Measurements from ENCODE around the gene DMD.
"Not testable (repeated sequence)": the region's sequence is repeated elsewhere in the genome, so short reads cannot be mapped to it uniquely, and the experiment has no call there.

Gene DMD

DNA sequence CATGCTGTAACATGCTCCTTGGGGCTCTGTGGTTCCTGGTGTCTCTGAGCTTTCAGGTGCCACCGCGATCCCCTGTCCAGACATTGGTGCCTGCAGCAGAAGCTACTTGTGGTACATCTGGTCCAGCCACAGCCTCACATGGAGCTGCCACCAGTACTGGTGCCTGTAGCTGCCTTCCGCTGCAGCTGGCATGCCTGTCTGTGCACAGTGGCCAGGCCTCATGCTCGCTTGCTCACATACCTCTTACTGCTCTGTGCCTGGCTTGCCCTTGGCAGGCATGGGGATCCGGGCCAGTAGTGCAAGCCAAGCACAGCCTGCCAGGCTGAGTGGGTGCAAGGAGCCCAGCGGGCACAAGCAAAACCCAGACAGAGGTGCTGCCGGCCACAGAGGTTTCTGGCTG lies 618.6 kb downstream of the DMD start:
- DNase-seq, result no peak

GRCh38 chrX:32591589-32591988 lies 619.8 kb downstream of the DMD start:
- no peak for DNase-seq

GRCh38 chrX:32582729-32583128 lies 628.6 kb downstream of the DMD start:
- DNase-seq, result no peak

GRCh38 chrX:32576885-32577284 lies 634.5 kb downstream of the DMD start:
- DNase-seq, result no peak

GRCh38 chrX:32572644-32573043 lies 638.7 kb downstream of the DMD start:
- no peak for DNase-seq

DNA sequence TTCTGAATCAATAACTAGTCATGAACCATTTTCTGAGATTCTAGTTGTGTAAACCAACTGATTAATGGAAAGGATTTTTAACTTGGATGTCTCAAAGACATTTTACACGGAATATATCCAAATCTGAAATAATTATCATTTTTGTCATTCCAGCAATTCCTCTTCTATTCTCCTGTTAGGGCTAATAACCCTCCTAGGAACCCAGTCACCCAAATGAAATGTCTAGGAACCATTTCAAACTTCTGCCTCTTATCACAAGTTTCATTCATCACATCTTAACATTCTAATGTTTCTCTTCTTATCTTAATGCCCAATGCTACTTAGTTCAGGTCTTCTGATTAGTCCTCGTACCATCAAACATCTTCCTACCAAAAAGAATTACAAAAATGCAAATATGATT lies 639.8 kb downstream of the DMD start:
- no peak for DNase-seq

DNA sequence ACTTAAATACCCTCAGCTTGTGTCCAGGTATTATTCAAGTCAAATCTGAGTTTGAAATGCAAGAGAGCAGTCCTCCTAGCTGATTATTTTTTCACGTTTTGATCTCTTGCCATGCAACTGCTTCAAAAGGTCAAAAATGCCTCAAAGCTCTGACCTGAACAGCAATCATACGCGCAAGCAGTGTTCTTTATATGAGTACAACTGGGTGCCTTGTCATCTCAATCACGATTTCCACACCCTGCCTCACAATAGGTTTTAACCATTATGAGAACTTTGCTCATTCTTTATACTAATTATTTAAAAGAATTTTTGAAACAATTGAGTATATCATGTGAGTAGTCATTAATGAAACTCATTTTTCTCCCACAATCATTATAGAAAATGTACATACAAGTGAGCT lies 649.1 kb downstream of the DMD start:
- DNase-seq, result no peak

- no peak for DNase-seq
Measured at GRCh38 chrX:32545101-32545500, 666.2 kb downstream of the DMD start.

- DNase-seq, result no peak
Measured at GRCh38 chrX:32538554-32538953, 672.8 kb downstream of the DMD start.

DNA sequence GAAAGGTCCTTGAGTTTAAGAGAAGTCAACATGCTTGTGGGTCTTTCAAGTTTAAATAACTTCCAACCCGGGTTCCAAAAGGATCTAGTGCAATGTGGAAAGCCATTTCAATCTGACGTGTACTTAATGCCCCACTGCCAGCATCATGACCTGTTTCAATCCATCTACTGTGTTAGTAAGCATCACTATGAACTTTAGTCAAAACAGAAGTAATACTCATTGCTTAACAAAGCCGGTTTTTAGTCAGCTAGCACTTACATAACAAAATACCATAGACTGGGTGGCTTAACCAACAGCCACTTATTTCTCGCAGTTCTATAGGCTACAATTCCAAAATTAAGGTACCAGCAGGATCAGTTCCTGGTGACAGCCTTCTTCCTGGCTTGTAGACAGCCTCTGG lies 677.5 kb downstream of the DMD start:
- no peak for DNase-seq

DNA sequence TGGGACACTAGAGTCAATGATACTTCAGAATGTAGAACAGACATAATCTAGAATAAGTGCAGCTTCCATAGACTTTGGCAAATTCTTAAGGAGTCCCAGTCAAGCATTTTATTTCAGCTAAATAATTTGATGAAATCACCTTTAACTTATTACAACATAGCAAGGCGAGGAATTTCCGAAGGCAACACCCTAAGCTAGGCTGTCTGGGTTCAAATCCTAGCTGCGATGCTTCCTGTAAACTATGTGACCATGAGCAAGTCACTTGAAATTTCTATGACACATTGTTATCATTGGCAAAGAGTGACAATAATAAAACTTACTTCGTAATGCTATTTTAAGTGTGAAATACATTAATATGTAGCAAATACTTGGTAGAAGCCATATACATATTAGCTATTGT lies 679.1 kb downstream of the DMD start:
- DNase-seq, result no peak

DNA sequence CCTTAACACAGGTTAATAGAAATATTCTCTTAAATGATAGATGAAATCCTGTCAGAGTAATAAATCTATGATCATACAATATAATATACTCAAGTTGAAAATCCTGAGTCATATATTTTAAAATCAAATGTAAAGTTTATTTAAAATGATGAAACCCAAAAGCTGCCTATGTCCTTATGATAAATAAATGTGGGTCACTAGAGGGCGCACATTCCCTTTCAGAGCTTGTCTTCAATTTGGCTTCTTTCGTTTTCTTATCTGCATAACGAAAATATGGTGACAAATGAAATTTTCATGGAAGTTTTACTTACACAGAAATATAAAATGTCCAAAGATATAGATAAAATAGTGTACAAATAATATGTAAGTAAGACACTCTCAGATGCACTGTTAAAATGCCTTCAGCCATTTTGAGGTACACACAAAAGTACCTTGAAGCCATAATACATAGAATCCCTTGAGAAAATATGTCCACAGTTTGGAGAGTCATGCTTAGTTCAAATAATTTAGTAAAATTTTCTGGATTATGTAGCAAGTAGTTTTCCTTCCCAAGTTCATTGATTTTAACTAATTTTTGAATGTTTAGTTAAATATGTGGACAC lies 680.4 kb downstream of the DMD start:
- DNase-seq, result peak; percentile 5

GRCh38 chrX:32528451-32528850 lies 682.9 kb downstream of the DMD start:
- DNase-seq, result not testable (repeated sequence)

GRCh38 chrX:32525234-32525633 lies 686.1 kb downstream of the DMD start:
- no peak for DNase-seq

DNA sequence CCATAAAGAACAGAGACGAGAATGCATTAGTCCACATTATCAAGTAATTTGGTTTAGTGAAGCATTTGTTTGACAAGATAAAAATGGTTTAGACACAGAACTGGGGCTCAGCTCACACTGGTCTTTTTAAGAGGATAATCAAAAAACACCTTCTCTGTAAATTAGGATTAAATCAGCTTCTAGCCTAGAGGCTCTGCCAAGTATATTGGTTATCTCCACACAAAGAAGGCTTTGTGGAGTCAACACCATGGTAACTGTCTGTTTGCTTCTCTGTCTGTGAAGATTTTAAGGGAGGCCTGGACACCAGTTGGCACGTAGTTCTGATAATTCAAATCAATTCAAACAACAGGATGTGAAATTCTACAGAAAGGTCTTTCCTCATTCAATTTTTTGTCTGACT lies 687.0 kb downstream of the DMD start:
- no peak for DNase-seq

DNA sequence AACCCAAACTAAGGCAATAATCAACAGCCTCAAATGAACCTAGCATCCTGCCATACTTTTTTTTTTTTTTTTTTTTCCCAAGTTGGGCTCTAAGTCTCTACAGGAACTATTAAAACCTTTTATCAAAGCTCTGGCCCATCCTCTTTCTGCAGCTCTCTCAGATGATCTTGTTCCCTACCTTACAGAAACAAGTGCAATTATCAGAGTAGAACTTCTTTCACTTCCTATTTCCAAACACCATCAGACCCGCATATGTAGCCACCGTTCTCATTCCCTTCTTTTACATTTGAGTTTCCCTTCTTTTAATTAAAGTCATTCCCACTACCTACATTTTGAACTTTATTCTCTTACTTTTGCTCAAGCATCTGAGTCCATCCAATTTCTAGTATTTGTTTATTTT lies 690.6 kb downstream of the DMD start:
- no peak for DNase-seq

DNA sequence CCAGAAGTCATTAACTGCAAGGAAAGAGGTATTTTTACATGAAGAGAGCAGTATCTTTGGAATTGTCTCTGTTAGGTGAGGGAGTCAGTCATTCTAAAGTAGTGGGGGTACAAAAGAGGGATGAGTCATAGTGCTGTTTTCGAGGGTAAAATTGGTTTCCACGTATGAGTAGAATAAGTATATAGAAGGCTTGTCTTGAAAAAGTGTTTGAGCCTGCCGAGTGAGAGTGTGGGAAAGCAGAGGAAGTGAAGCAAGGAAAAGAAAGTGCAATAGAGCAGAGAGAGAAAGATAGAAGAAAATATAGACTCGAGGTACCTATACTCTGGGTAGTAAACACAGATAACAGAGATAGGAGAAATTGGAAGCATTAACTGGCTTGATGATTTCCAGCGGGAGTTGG lies 696.4 kb downstream of the DMD start:
- no peak for DNase-seq

DNA sequence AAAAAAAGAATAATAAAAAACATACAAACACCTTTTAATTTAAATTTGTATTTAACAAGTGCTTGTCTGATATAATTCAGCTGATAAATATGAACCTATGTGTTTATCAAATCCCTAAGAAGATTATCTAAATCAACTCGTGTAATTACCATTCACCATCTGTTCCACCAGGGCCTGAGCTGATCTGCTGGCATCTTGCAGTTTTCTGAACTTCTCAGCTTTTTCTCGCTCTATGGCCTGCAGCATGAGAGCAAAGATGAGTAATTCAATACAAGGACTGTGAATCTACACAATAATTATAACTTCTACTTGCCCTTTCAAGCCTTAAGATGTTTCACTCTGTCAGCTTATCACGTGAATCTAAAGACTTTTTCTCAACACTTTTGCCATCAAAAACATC lies 709.7 kb downstream of the DMD start:
- DNase-seq, result no peak

GRCh38 chrX:32496671-32497070 lies 714.7 kb downstream of the DMD start:
- DNase-seq, result no peak

DNA sequence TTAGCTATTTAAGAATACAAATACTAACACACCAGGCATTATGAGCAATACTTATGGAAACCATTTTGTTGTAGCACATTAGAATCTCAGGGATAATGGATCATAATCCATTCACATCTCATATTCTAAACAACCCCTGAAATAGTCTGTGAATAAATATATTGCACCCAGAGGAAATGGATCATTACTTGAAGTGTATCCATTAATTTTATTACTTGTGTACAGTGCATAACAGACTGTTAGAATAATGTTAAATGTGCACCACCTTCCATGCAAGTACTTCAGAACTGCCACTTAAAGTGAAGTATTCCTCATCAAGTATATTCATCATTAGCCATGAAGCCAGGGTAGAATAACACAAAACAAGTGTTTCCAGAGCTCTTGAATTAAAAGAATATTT lies 715.5 kb downstream of the DMD start:
- no peak for DNase-seq

DNA sequence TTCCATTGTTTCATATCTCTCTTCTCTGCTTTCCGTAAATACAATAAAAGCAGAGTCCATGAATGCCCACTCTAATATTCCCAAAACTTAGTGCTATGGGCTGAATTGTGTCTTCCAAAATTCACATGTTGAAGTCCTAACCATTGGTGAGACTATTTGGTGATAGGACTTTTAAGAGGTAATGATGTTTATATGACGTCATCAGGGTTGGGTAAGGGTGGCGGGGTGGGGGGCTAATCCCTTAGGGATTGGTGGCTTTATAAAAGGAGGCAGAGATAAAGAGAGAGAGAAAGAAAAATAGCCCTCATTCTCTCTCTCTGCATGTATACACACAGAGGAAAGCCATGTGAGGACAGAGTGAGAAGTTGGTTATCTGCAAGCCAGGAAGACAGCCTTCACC lies 722.2 kb downstream of the DMD start:
- no peak for DNase-seq

DNA sequence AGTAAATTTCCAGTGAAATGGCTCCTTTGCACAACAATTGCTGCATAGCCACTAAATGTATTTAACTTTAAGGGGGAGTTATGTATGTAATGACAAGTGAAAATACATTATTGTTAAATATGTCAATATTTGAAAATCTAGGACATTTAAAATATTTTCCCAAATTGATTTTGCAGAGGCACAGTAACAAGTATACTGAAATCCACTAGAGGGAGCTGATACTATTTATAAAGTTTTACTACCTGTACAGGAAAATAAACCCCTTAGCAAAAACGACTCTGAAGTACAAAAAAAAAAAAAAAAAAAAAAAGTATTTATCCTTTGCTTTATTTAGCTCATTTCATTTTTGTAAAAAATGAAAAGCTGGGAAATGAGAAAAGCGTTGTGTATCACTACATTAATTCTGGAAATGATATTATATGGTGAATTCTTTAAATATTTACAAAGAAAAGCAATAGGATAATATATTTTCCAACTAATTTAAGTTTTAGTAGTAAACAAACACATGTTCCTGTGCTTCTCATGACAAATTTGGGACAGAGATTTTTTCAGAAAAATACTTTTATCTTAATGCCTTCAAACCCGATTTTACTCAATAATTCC lies 727.7 kb downstream of the DMD start:
- no peak for DNase-seq

- DNase-seq, result no peak
Measured at GRCh38 chrX:32480019-32480418, 731.3 kb downstream of the DMD start.

DNA sequence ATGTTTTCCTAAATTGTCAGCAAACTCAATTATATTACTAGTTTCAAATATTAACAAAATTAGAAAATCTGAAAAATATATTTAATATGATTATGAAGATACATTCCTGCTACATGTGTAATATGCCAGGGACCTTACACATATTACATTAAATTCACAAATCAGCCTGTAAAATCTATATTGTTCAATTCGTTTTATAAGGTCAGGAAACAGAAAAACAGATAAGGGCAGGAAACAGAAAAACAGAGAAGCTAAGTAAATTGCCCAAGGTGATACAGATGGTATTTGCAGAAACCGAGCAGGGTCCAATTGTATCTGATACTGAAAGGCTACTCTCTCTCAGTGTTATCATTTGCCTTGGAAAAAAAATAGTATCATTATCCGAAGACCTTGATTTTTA lies 739.0 kb downstream of the DMD start:
- no peak for DNase-seq

DNA sequence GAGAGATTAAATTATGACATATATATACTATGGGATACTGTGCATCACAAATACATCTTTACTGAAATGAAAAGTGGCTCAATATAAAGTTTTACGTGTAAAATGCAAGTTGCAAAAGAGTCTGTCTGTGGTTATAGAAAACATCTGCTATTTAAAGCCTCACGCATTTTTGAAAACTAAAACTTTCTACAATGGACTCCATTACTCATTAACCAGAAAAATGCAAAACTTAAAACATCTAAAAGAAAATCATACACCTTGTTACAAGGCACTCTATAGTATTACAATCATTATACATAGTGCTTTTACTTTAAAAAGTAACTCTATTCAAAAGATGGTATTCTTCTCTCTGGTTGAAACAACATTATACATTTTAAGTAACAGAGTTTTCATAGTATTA lies 755.6 kb downstream of the DMD start:
- DNase-seq, result no peak

Data from kidney glomerular epithelial cell (primary cell).